ENCODE measurements around the gene HPCAL4. TPM values are rescaled to one million over a fixed set of nuclear protein-coding genes. Genes with fewer than 3 reads are reported as not detected.

HPCAL4 gene
- total RNA-seq, 4 donors from 2014 or later = 0.83 TPM; not detected in 3

Small RNA genes within 50 kb of the gene (small RNA-seq; reads per million reads assigned to genes)
- 0 reads per million in 2 donors for gene RNU7-121P

Other genes with a start within 250 kb of the HPCAL4 start
- 10 to 100 TPM in 1 of 4 donors, 1 to 10 TPM in 2, not detected in 1; 1.2 to 18.0 (median 3.6) TPM for gene BMP8A, start 199.8 kb downstream of the HPCAL4 start, total RNA-seq
- 100 to 1,000 TPM; 110 to 177 (median 141) TPM for gene PABPC4, start 114.6 kb downstream of the HPCAL4 start, total RNA-seq
- 1 to 10 TPM in 2 of 4 donors, under 1 TPM in 1, not detected in 1; 0.95 to 5.8 (median 1.5) TPM for gene HEYL, start 51.8 kb downstream of the HPCAL4 start, total RNA-seq
- not detected for gene NT5C1A, start 19.3 kb downstream of the HPCAL4 start, total RNA-seq
- 10 to 100 TPM; 33.0 to 39.0 (median 37.0) TPM for gene PPIE, start 47.4 kb upstream of the HPCAL4 start, total RNA-seq
- 10 to 100 TPM in 1 of 4 donors, 1 to 10 TPM in 3; 5.0 to 12.2 (median 6.8) TPM for gene OXCT2, start 79.9 kb upstream of the HPCAL4 start, total RNA-seq
- 10 to 100 TPM in 3 of 4 donors, 1 to 10 TPM in 1; 1.7 to 34.0 (median 15.7) TPM for gene BMP8B, start 97.4 kb upstream of the HPCAL4 start, total RNA-seq
- gene TRIT1, start 192.1 kb upstream of the HPCAL4 start, total RNA-seq = 10 to 100 TPM; 13.7 to 52.0 (median 18.1) TPM
- gene MYCL, start 210.5 kb upstream of the HPCAL4 start, total RNA-seq = 10 to 100 TPM in 3 of 4 donors, 1 to 10 TPM in 1; 9.9 to 28.4 (median 14.0) TPM